ENCODE data around the gene PRDM11.

Gene PRDM11

GRCh38 chr11:45258982-45259530 is 112.6 kb downstream of the PRDM11 start:
- DNase-seq (ENCODE audit: insufficient read length, low spot score) (no peak), FAIRE-seq (no peak)

- DNase-seq (ENCODE audit: insufficient read length, low spot score) (no peak), FAIRE-seq (no peak)
Measured at GRCh38 chr11:45259592-45259991, 113.2 kb downstream of the PRDM11 start.

GRCh38 chr11:45260071-45260470 is 113.6 kb downstream of the PRDM11 start:
- DNase-seq (ENCODE audit: insufficient read length, low spot score): no peak
- FAIRE-seq: no peak

DNA sequence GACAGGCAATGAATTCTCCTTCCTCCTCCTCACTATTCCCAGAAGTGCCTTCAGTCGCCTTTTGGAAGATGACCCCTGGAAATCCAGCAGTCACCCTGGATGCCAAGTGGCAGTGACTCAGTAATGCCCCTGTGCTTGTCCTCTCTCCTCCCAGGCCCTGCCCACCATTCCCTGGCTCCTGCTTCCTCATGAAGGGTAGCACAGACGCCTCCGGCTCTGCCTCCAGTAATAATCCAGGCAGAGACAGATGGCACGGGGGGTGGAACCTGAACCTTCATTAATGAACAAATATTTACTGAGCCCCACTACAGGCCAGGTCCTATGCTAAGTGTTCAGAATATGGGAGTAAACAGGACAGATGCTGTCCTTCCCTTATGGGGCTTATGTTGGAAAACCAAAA is 116.5 kb downstream of the PRDM11 start:
- DNase-seq (ENCODE audit: insufficient read length, low spot score) (no peak), FAIRE-seq (no peak)

DNA sequence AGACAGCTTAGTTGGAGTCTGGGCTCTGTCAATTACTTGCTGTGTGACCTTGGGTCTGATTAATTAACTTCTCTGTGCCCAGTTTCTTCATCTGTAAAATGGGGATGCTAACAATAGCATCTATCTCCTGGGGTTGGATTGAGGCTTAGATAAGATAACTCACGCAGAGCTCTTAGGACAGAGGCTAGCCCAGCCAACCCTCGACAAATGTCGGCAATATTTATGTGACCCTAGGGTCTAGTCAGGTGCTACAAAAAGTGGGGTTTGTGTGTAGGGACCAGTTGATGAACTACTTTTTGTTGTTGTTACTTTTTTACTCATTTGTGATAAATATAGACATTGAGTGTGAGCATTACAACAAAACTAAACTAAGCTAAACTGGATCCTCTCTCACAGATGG is 117.3 kb downstream of the PRDM11 start:
- no peak for FAIRE-seq
- no peak for DNase-seq (ENCODE audit: insufficient read length, low spot score)

- no peak for DNase-seq (ENCODE audit: insufficient read length, low spot score)
- FAIRE-seq: no peak
Measured at GRCh38 chr11:45264839-45265515, 118.5 kb downstream of the PRDM11 start.

- FAIRE-seq (no peak), DNase-seq (ENCODE audit: insufficient read length, low spot score) (no peak)
Measured at GRCh38 chr11:45265969-45266675, 119.7 kb downstream of the PRDM11 start.

- FAIRE-seq: no peak
- no peak for DNase-seq (ENCODE audit: insufficient read length, low spot score)
Measured at GRCh38 chr11:45266676-45267020, 120.2 kb downstream of the PRDM11 start.

GRCh38 chr11:45267052-45267451 is 120.6 kb downstream of the PRDM11 start:
- no peak for DNase-seq (ENCODE audit: insufficient read length, low spot score)
- no peak for FAIRE-seq

DNA sequence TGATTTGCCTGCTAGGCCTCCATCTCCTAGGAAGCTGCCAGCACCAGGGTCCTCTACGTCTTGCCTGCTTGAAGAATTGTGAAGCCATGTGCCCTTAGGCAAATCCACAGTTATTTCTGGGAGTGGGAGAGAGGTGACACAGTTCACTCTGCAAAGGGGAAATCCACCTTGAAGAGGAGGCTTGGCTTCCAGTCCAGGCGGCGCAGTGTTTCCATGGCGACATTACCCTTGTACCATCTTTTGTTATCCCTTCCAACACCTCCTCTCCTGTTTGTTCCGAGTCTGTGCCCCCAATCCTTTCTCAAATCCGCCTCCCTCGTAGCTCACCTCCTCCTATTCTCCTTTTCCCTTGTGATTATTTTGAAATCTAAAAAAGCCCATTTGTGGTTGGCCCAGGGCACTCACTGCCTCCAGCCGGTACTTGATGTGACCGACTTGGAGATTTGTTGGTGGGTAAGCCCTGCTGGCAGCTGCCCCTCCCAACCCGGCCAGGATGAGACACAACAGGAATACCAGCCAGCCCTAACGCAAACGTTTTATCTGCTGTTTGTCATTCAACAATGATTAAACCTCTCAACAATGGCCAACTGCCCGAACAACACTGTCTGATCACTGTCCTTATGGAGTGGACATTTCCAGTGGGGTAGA is 121.3 kb downstream of the PRDM11 start:
- FAIRE-seq: no peak
- DNase-seq (ENCODE audit: insufficient read length, low spot score): no peak

DNA sequence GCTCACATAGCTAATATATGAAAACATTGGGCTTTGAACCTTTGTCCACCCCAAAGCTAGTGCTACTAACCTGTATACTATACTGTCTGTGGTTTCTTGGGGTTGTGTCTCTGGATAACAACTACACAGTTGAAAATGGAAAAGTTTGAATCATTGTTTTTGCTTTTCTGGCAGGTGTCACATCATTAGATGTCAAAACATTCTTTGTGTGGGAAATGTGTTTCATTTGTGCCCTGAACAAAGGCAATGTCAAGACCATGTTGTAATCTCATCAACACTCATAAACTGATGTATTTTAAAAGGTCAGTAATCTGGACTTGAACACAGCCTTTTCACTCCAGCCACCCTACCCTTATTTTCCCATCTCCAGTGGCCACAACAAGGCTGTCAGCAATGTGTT is 123.2 kb downstream of the PRDM11 start:
- no peak for FAIRE-seq
- no peak for DNase-seq (ENCODE audit: insufficient read length, low spot score)

DNA sequence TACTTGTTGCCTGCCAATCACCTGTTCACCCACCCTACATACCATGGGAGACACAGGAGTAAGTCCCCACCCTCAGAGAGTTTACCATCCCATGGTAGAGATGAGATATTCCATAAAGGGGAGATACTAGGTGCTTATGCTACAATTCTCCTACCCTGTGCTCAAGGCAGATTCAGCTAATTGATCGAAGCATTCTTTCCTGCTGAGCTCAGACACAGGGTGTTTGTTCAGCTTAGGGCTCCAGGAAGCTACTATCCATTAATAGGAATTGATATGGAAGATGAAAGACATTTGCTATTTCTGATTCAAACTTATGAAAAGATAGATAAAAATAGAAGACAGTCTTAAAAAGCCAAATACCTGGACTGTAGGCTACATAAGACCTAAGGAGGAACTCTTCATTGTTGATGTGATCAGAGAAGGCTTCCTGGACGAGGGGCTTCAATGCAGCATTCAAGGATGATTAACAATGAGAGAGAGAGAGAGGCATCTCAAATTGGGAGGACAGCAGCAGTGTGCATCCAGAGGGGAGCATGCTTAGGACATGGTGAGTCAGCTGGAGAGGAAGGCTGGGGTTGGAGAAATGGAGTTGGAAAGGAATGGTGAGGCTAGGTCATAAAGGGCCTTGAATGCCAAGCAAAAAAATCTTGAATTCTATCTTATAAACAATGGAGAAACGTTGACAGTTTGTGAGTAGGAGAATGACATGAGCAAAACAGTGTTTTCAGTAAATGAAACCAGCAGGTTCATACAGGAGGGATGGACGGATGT is 124.7 kb downstream of the PRDM11 start:
- FAIRE-seq (no peak), DNase-seq (ENCODE audit: insufficient read length, low spot score) (no peak)

DNA sequence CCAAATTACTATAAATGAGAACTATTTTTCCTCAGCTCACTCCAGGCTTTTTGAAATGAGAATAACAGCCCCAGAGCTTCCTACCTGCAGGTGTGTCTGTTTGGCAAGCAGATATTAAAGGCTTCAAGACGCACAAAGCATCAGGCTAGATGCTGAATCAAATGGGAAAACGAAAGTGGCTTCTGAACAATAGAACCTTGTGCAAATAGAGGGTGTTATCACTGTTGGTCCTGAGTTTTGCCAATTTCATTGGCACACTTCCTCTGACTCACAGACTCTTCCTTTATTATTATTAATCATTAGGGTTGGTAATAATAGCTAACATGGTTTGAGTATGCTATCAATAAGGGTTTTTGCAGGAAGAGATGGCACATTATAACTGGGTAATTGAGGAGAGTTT is 126.3 kb downstream of the PRDM11 start:
- FAIRE-seq: no peak
- DNase-seq (ENCODE audit: insufficient read length, low spot score): no peak

DNA sequence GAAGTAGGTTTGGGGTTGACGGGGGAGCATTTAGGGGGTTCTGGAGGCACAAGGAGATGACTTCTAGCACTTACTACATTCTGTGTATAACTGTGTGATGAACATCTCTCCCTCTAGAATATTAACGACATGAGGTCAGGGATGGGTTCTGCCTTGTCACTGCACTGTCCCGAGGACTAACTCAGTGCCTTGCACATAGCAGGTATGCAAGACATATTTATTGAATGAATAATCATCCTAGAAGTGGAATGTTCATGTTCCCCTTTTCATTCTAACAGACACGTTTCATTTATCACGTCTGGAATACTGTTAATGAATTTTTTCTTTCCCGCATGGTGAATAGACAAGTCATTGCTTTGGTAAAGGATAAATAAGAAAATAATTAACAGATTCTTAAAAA is 127.1 kb downstream of the PRDM11 start:
- no peak for DNase-seq (ENCODE audit: insufficient read length, low spot score)
- FAIRE-seq: no peak

- DNase-seq (ENCODE audit: insufficient read length, low spot score) (no peak), FAIRE-seq (no peak)
Measured at GRCh38 chr11:45274206-45274605, 127.8 kb downstream of the PRDM11 start.

- no peak for DNase-seq (ENCODE audit: insufficient read length, low spot score)
- FAIRE-seq: no peak
Measured at GRCh38 chr11:45275828-45276227, 129.4 kb downstream of the PRDM11 start.

DNA sequence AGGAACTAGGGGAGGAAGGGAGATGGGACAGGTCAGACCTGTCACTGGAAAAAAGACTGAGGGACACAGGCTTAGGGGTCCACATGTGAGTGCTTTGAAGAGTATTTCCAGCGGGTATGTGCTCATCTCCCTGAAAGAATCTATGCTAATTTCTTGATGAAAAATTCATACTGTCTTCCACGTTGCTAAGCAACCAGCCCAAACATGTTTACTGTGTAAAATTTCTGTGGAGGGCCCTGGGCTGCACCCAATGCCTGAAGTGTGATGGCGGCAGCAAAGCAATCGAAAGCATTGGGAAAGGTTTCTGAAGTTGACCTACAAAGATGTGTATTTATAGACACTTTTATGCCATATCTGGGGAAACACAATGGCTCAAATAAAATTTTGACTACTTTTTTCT is 132.3 kb downstream of the PRDM11 start:
- FAIRE-seq (no peak), DNase-seq (ENCODE audit: insufficient read length, low spot score) (no peak)

DNA sequence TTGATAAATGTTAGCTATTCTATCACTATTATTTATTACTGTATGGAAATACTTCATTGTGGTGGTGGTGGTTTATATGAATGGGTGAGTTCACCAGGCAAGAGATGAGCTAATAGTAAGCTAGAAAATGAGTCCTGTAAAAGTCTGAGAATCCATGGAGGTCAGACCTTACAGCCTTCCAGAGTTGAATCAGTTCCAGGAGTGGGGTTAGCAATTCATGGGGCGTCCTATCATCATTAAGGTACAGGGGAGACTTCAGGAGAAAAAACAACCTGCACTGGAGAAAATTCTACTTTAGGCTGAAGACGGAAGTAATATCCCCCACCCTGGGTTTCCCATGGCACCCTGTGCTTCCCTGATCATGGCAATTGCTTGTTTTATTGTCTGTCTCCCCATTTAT is 133.2 kb downstream of the PRDM11 start:
- DNase-seq (ENCODE audit: insufficient read length, low spot score): no peak
- FAIRE-seq: no peak

- FAIRE-seq (no peak), DNase-seq (ENCODE audit: insufficient read length, low spot score) (no peak)
Measured at GRCh38 chr11:45280449-45280848, 134.0 kb downstream of the PRDM11 start.

- no peak for DNase-seq (ENCODE audit: insufficient read length, low spot score)
- no peak for FAIRE-seq
Measured at GRCh38 chr11:45282081-45282480, 135.6 kb downstream of the PRDM11 start.

All from GM19239 (cell line).